Activated T-helper 2 cell treated with anti-CD3 and anti-CD28 coated beads, Interferon-gamma antibody, Interleukin-2, Interleukin-4, amounts not matched to agents 10 μg/mL and 5 μg/mL and 100 μg/mL, durations not matched to agents 14 hours and 24 hours and 36 hours (primary cell): ENCODE data around the gene MNAT1. TPM values are rescaled to one million over a fixed set of nuclear protein-coding genes. Genes with fewer than 3 reads are reported as not detected.
"Not testable (repeated sequence)": the region's sequence is repeated elsewhere in the genome, so short reads cannot be mapped to it uniquely, and the experiment has no call there.

Experiments used
- DNase-seq: peaks from one replicate; pipeline ENCODE4 v3.0.0; 2021; ENCODE audit warnings: low spot score
- H3K27ac Mint-ChIP-seq: one replicate; pipeline ENCODE4 v1.8.0; 2021; ENCODE audit warnings: mixed read lengths
- H3K27me3 Mint-ChIP-seq: one replicate; pipeline ENCODE4 v1.8.0; 2021; ENCODE audit warnings: low read depth, mixed read lengths
- H3K36me3 Mint-ChIP-seq: one replicate; pipeline ENCODE4 v1.8.0; 2021; ENCODE audit warnings: low read depth, mixed read lengths
- H3K4me1 Mint-ChIP-seq: one replicate; pipeline ENCODE4 v1.8.0; 2021; ENCODE audit warnings: low read depth, mixed read lengths
- H3K4me3 Mint-ChIP-seq: one replicate; pipeline ENCODE4 v1.8.0; 2021; ENCODE audit warnings: low read depth, mild to moderate bottlenecking, moderate library complexity, mixed read lengths
- H3K9me3 Mint-ChIP-seq: one replicate; pipeline ENCODE4 v1.8.0; 2021; ENCODE audit warnings: mixed read lengths
- intact Hi-C: fragments of 100-400 bp; cut with micrococcal nuclease; formaldehyde crosslinking; loops from one replicate; pipeline ENCODE4 v1.15.1; 2023
- total RNA-seq: library from RNA; stranded (reverse); gene quantifications from 2 replicates; pipeline ENCODE4 v1.2.3, GENCODE V29; 2022

The MNAT1 gene
- total RNA-seq, 1 donor from 2014 or later = 57.5 TPM

DNA sequence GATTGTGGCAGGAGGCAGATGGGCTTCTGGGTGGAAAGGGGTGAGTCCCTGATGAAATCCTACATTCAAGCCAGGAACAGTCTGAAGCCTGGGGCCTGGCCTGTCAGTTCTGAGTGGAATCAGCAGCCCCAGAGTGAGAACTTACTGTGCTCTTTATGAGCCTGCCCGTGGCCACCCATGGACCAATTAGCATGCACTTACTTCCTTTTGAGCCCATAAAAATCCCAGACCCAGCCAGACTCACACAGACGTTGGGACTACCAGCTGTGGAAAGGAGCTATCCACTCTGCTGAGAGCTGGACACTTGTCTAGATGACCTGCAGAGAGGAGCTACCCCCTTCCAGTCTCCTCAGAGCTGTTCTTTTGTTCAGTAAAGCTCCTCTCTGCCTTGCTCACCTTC, 104.5 kb downstream of the MNAT1 start:
- no peak overlapping the region for H3K4me3 Mint-ChIP-seq
- DNase-seq = no peak
- H3K27me3 Mint-ChIP-seq = no peaks in the 10 kb centered on the region
- H3K4me1 Mint-ChIP-seq = no peaks in the 10 kb centered on the region
- intact Hi-C loops = no loop called here
- no peak overlapping the region for H3K27ac Mint-ChIP-seq
- peaks cover 2% of the 10 kb centered on the region for H3K9me3 Mint-ChIP-seq
- peaks cover 32% of the 10 kb centered on the region for H3K36me3 Mint-ChIP-seq

- H3K36me3 Mint-ChIP-seq = peaks cover 31% of the 10 kb centered on the region
- no peak for DNase-seq
Observed at GRCh38 chr14:60839657-60840056, 105.1 kb downstream of the MNAT1 start.

GRCh38 chr14:60840313-60840712, 105.8 kb downstream of the MNAT1 start:
- H3K27ac Mint-ChIP-seq = no peak overlapping the region
- H3K4me1 Mint-ChIP-seq = no peaks in the 10 kb centered on the region
- H3K36me3 Mint-ChIP-seq = peaks cover 26% of the 10 kb centered on the region
- H3K27me3 Mint-ChIP-seq = no peaks in the 10 kb centered on the region
- no peak for DNase-seq
- no peak overlapping the region for H3K4me3 Mint-ChIP-seq
- intact Hi-C loops = no loop called here
- H3K9me3 Mint-ChIP-seq = no peaks in the 10 kb centered on the region

More at GRCh38 chr14:60839657-60840056, 105.1 kb downstream of the MNAT1 start:
- Mint-ChIP-seq H3K4me3 (no peak overlapping the region), H3K9me3 (no peaks in the 10 kb centered on the region), H3K27me3 (no peaks in the 10 kb centered on the region), H3K4me1 (no peaks in the 10 kb centered on the region), H3K27ac (no peak overlapping the region)
- intact Hi-C loops = no loop called here

- Mint-ChIP-seq H3K27me3 (no peaks in the 10 kb centered on the region), H3K4me3 (no peak overlapping the region), H3K36me3 (peaks cover 40% of the 10 kb centered on the region), H3K4me1 (peaks cover 4% of the 10 kb centered on the region), H3K27ac (no peak overlapping the region), H3K9me3 (peaks cover 24% of the 10 kb centered on the region)
- intact Hi-C loops = no loop called here
- DNase-seq = no peak
Observed at GRCh38 chr14:60845523-60845922, 111.0 kb downstream of the MNAT1 start.

- H3K27ac Mint-ChIP-seq = no peak overlapping the region
- peaks cover 32% of the 10 kb centered on the region for H3K9me3 Mint-ChIP-seq
- no peak for DNase-seq
- intact Hi-C loops = no loop called here
- H3K36me3 Mint-ChIP-seq = peaks cover 63% of the 10 kb centered on the region
- H3K4me3 Mint-ChIP-seq = no peak overlapping the region
- H3K27me3 Mint-ChIP-seq = no peaks in the 10 kb centered on the region
- H3K4me1 Mint-ChIP-seq = peaks cover 4% of the 10 kb centered on the region
Observed at GRCh38 chr14:60848066-60848465, 113.5 kb downstream of the MNAT1 start.

DNA sequence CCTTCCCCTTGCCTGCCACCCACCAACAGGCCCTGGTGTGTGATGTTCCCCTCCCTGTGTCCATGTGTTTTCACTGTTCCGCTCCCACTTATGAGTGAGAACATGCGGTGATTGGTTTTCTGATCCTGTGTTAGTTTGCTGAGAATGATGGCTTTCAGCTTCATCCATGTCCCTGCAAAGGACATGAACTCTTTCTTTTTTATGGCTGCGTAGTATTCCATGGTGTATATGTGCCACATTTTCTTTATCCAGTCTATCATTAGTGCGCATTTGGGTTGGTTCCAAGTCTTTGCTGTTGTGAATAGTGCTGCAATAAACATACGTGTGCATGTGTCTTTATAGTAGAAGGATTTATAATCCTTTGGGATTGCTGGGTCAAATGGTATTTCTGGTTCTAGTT, 117.1 kb downstream of the MNAT1 start:
- peaks cover 81% of the 10 kb centered on the region for H3K36me3 Mint-ChIP-seq
- H3K9me3 Mint-ChIP-seq = peaks cover 27% of the 10 kb centered on the region
- H3K4me3 Mint-ChIP-seq, H3K4me1 Mint-ChIP-seq, H3K27me3 Mint-ChIP-seq, DNase-seq, H3K27ac Mint-ChIP-seq: not testable (repeated sequence)
- intact Hi-C loops = loop anchor here (10.0 kb wide), 1 partner anchor 67 kb away; no protein-coding TSS in a partner anchor

GRCh38 chr14:60856111-60856510, 121.5 kb downstream of the MNAT1 start:
- Mint-ChIP-seq H3K27ac (no peak overlapping the region), H3K27me3 (no peaks in the 10 kb centered on the region), H3K9me3 (peaks cover 23% of the 10 kb centered on the region), H3K4me3 (no peak overlapping the region), H3K36me3 (peaks cover 68% of the 10 kb centered on the region), H3K4me1 (peaks cover 16% of the 10 kb centered on the region)
- intact Hi-C loops = loop anchor here (1.0 to 10.0 kb wide), 5 partner anchors 71 to 391 kb away; no protein-coding TSS in a partner anchor
- DNase-seq = no peak

GRCh38 chr14:60859525-60859924, 125.0 kb downstream of the MNAT1 start:
- DNase-seq = no peak
- Mint-ChIP-seq H3K4me3 (no peak overlapping the region), H3K4me1 (peaks cover 16% of the 10 kb centered on the region), H3K36me3 (peaks cover 36% of the 10 kb centered on the region), H3K27me3 (peaks cover 2% of the 10 kb centered on the region), H3K27ac (no peak overlapping the region), H3K9me3 (peaks cover 18% of the 10 kb centered on the region)
- intact Hi-C loops = loop anchor here (1.0 to 10.0 kb wide), 5 partner anchors 75 to 388 kb away; no protein-coding TSS in a partner anchor

DNA sequence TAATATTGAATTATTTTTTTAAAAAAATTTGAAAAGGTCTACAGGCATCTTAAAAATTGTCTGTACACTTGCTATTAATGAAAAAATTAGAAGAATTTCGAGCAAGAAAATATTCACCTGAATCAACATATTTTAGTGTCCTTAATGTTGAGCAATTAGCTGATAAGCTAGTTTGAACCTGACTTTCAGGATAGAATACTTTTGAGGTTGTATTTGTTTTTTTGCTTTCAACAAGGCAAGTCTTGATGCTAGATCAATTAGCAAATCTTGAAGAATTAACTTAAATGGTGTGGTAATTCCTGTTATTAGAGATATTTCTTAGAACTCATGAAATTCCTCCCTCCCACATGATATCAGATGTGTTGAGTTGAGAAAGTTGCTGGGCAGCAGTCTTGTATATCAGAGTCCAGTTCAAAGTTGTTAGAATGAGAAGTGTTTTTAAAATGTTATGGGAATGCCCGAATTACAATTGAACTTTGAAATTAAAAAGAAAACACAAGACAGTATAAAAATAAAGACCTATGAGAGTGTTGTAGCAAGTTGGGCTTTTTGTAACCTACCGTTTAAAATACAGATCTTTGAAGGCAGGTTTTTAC, 127.1 kb downstream of the MNAT1 start:
- H3K27ac Mint-ChIP-seq = no peak overlapping the region
- H3K9me3 Mint-ChIP-seq = peaks cover 15% of the 10 kb centered on the region
- no peak for DNase-seq
- intact Hi-C loops = loop anchor here (10.0 kb wide), 1 partner anchor 527 kb away; no protein-coding TSS in a partner anchor
- H3K36me3 Mint-ChIP-seq = peaks cover 24% of the 10 kb centered on the region
- H3K4me3 Mint-ChIP-seq = no peak overlapping the region
- peaks cover 7% of the 10 kb centered on the region for H3K4me1 Mint-ChIP-seq
- peaks cover 8% of the 10 kb centered on the region for H3K27me3 Mint-ChIP-seq

- intact Hi-C loops = loop anchor here (10.0 kb wide), 1 partner anchor 527 kb away; no protein-coding TSS in a partner anchor
- no peak overlapping the region for H3K4me3 Mint-ChIP-seq
- H3K4me1 Mint-ChIP-seq = peaks cover 7% of the 10 kb centered on the region
- no peak overlapping the region for H3K27ac Mint-ChIP-seq
- H3K36me3 Mint-ChIP-seq = peaks cover 20% of the 10 kb centered on the region
- DNase-seq = no peak
- peaks cover 10% of the 10 kb centered on the region for H3K9me3 Mint-ChIP-seq
- peaks cover 8% of the 10 kb centered on the region for H3K27me3 Mint-ChIP-seq
Observed at GRCh38 chr14:60862283-60862682, 127.7 kb downstream of the MNAT1 start.

DNA sequence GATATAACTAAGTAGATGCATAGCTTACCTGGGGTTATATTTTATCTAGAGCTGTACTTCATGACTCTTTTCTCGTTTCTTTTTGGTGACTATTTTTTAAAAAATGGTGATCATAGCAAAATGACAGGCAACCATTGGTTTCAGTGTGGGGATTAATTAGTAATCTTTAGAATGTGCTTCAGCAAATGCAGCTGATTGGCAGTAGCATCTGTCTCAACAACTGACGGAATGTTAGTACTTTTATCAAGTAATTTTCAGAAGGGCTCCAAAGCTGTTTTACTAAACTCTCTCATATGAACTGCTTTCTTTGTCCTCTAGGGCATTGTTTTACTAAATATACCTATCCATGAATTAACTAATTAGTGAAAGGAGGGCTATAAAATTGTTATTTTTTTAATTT, 128.7 kb downstream of the MNAT1 start:
- H3K4me3 Mint-ChIP-seq = no peak overlapping the region
- DNase-seq = no peak
- peaks cover 8% of the 10 kb centered on the region for H3K27me3 Mint-ChIP-seq
- peaks cover 11% of the 10 kb centered on the region for H3K36me3 Mint-ChIP-seq
- peaks cover 16% of the 10 kb centered on the region for H3K4me1 Mint-ChIP-seq
- no peak overlapping the region for H3K27ac Mint-ChIP-seq
- intact Hi-C loops = loop anchor here (10.0 kb wide), 1 partner anchor 528 kb away; no protein-coding TSS in a partner anchor
- H3K9me3 Mint-ChIP-seq = peaks cover 2% of the 10 kb centered on the region

DNA sequence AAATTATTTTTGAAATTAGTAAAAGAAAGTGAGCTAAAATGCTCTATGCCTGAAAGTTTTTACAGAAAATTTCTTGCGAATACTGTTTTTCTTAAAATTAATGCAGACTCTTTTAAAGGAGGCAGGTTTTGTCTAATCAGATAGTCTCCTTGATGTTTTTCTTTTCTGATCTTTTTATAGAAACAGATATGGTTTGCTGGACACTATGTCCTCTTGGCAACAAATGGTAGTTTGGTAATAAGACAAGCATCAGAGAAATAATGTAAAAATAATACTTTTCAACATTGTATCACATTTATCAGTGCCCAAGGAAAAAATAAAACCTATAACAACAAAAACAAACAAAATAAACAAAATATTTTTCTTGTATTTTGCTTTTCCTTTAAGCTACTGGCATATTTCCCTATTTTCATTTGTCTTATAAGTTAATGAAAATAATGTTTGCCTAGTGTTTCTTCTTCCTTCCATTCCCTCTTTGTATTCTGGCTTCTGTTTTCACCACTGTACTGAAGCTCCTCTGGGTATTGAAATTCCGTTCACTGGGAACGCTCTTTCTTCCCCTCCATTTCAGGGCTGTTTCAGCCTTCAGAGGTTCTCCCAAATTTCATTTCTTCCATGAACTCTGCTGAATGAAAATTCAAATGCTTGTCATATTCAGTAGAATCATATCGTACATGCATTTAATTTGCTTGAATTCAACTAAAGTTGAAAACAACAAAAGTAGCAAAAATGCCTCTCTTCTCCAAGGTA, 131.0 kb downstream of the MNAT1 start:
- Mint-ChIP-seq H3K9me3 (no peaks in the 10 kb centered on the region), H3K36me3 (no peaks in the 10 kb centered on the region), H3K27me3 (peaks cover 8% of the 10 kb centered on the region), H3K27ac (no peak overlapping the region), H3K4me3 (no peak overlapping the region), H3K4me1 (peaks cover 9% of the 10 kb centered on the region)
- DNase-seq = no peak
- intact Hi-C loops = loop anchor here (10.0 kb wide), 1 partner anchor 531 kb away; no protein-coding TSS in a partner anchor
